H1 (cell line): ENCODE measurements around the gene DHRS3. TPM values are rescaled to one million over a fixed set of nuclear protein-coding genes. Genes with fewer than 3 reads are reported as not detected.
A peak's percentile ranks its signal among the peaks of the same experiment; 100 is the strongest.

ENCODE experiments used
- CTCF ChIA-PET: fragments of 300-600 bp; sonication (Branson Sonifier 250); formaldehyde crosslinking; loops from one replicate; lab custom pipeline; 2021; ENCODE audit not compliant: partially characterized antibody; lab: Charles Lee
- POLR2A ChIA-PET: fragments of 300-600 bp; sonication (Branson Sonifier 250); formaldehyde crosslinking; loops from one replicate; lab custom pipeline; 2021; ENCODE audit warnings: inconsistent platforms; ENCODE audit not compliant: partially characterized antibody; lab: Charles Lee
- DNase-seq, 2 experiments: peaks; one replicate each; pipeline versions ENCODE4 v3.0.0 to v3.0.0-alpha.2; 2010 to 2022; ENCODE audit warnings: low spot score in 2 of 2, low read depth in 1 of 2, mixed read lengths in 1 of 2
- FAIRE-seq: peaks from 2 replicates; lab custom pipeline; 2011; peaks lifted over from hg19 to GRCh38; lab: Jason Lieb, UNC
- H2AFZ ChIP-seq: 2 replicates; pipeline ENCODE4 v1.8.1; 2012; ENCODE audit warnings: low read length, inconsistent platforms
- H2AK5ac ChIP-seq: 2 replicates; pipeline ENCODE4 v1.6.1; 2013; ENCODE audit warnings: low read depth, low read length
- H2BK120ac ChIP-seq: replicated peaks from 2 replicates; pipeline ENCODE3; 2013; ENCODE audit warnings: low read depth, low read length, inconsistent platforms
- H2BK12ac ChIP-seq: 2 replicates; pipeline ENCODE4 v1.6.1; 2013; ENCODE audit warnings: low read depth, low read length
- H2BK15ac ChIP-seq: 2 replicates; pipeline ENCODE4 v1.6.1; 2013; ENCODE audit warnings: low read length
- H2BK20ac ChIP-seq: 2 replicates; pipeline ENCODE4 v1.6.1; 2013; ENCODE audit warnings: low read length
- H2BK5ac ChIP-seq: 2 replicates; pipeline ENCODE4 v1.6.1; 2013; ENCODE audit warnings: low read depth, low read length
- H3K14ac ChIP-seq: 2 replicates; pipeline ENCODE4 v1.6.1; 2013; ENCODE audit warnings: inconsistent platforms; ENCODE audit not compliant: insufficient read length
- H3K18ac ChIP-seq: 2 replicates; pipeline ENCODE4 v1.6.1; 2013; ENCODE audit warnings: low read length; ENCODE audit errors: extremely low read depth
- H3K23ac ChIP-seq: 2 replicates; pipeline ENCODE4 v1.6.1; 2013; ENCODE audit warnings: inconsistent platforms; ENCODE audit not compliant: insufficient read length
- H3K23me2 ChIP-seq: 2 replicates; pipeline ENCODE4 v1.6.1; 2013; ENCODE audit warnings: low read depth, low read length
- H3K27ac ChIP-seq: 2 replicates; pipeline ENCODE4 v1.6.1; 2011; ENCODE audit warnings: low read depth, low read length, inconsistent platforms
- H3K27me3 ChIP-seq, 4 experiments: replicated peaks in 1 of 4; 1 replicate in 1 of 4; 2 replicates in 3 of 4; pipeline versions ENCODE4 v1.6.1 to v1.8.1; 2011 to 2013; ENCODE audit warnings: low read length in 3 of 4, mild to moderate bottlenecking in 3 of 4, inconsistent platforms in 2 of 4, mixed read lengths in 2 of 4, moderate library complexity in 1 of 4; ENCODE audit not compliant: control insufficient read depth in 3 of 4, insufficient read depth in 3 of 4; ENCODE audit errors: extremely low read depth in 1 of 4
- H3K36me3 ChIP-seq, 4 experiments: 2 replicates each; pipeline versions ENCODE4 v1.6.1 to v1.8.1; 2011 to 2013; ENCODE audit warnings: mild to moderate bottlenecking in 4 of 4, low read length in 3 of 4, moderate library complexity in 2 of 4, control low read depth in 1 of 4, inconsistent platforms in 1 of 4; ENCODE audit not compliant: insufficient read depth in 4 of 4, control insufficient read depth in 2 of 4
- H3K4ac ChIP-seq: replicated peaks from 2 replicates; pipeline ENCODE3; 2013; ENCODE audit warnings: low read length, low read depth, mixed read lengths, inconsistent platforms; ENCODE audit not compliant: insufficient read length
- H3K4me1 ChIP-seq, 4 experiments: replicated peaks in 1 of 4; 1 replicate in 1 of 4; 2 replicates in 3 of 4; pipeline versions ENCODE4 v1.6.1 to v1.8.1; 2011 to 2013; ENCODE audit warnings: low read length in 3 of 4, inconsistent platforms in 2 of 4, mixed read lengths in 1 of 4; ENCODE audit not compliant: insufficient read depth in 4 of 4, control insufficient read depth in 3 of 4
- H3K4me2 ChIP-seq, 2 experiments: 2 replicates each; pipeline versions ENCODE4 v1.6.1 to v1.8.1; 2011 to 2013; ENCODE audit warnings: low read depth in 2 of 2, low read length in 2 of 2, control low read depth in 1 of 2, inconsistent platforms in 1 of 2, mild to moderate bottlenecking in 1 of 2; ENCODE audit not compliant: insufficient read depth in 1 of 2
- H3K4me3 ChIP-seq, 4 experiments: fragments of 200-600, 300-600 bp in 1 of 4; sonication (generic), shearing (Covaris generic), sonication (Bioruptor Twin) in 1 of 4; 2 replicates each; pipeline versions ENCODE4 v1.5.1 to v1.8.1; 2011 to 2016; ENCODE audit warnings: low read length in 4 of 4, low read depth in 3 of 4, control low read depth in 2 of 4, inconsistent platforms in 2 of 4, mild to moderate bottlenecking in 2 of 4, mixed read lengths in 1 of 4, moderate library complexity in 1 of 4; ENCODE audit not compliant: insufficient read depth in 2 of 4; ENCODE audit errors: extremely low read depth in 1 of 4
- H3K56ac ChIP-seq: replicated peaks from 2 replicates; pipeline ENCODE3; 2013; ENCODE audit warnings: low read depth, mild to moderate bottlenecking, mixed read lengths, low read length, inconsistent platforms; ENCODE audit not compliant: insufficient read length
- H3K79me1 ChIP-seq: 2 replicates; pipeline ENCODE4 v1.6.1; 2013; ENCODE audit warnings: low read depth, low read length, control low read depth
- H3K79me2 ChIP-seq, 2 experiments: 2 replicates each; pipeline versions ENCODE4 v1.6.1 to v1.8.1; 2012 to 2013; ENCODE audit warnings: low read length in 2 of 2, mild to moderate bottlenecking in 2 of 2, inconsistent platforms in 1 of 2; ENCODE audit not compliant: insufficient read depth in 2 of 2, control insufficient read depth in 1 of 2
- H3K9ac ChIP-seq, 4 experiments: replicated peaks in 1 of 4; 1 replicate in 1 of 4; 2 replicates in 3 of 4; pipeline versions ENCODE4 v1.6.1 to v1.8.1; 2011 to 2013; ENCODE audit warnings: low read depth in 3 of 4, low read length in 3 of 4, control low read depth in 2 of 4, mild to moderate bottlenecking in 2 of 4, moderate library complexity in 2 of 4, inconsistent platforms in 1 of 4; ENCODE audit errors: extremely low read depth in 1 of 4
- H3K9me3 ChIP-seq, 2 experiments: 2 replicates each; pipeline versions ENCODE4 v1.6.1 to v1.8.1; 2012 to 2013; ENCODE audit warnings: mild to moderate bottlenecking in 2 of 2, moderate library complexity in 2 of 2, control low read depth in 1 of 2, inconsistent platforms in 1 of 2, low read depth in 1 of 2, low read length in 1 of 2, mixed read lengths in 1 of 2; ENCODE audit not compliant: insufficient read depth in 2 of 2
- H4K20me1 ChIP-seq, 2 experiments: replicated peaks in 1 of 2; 2 replicates each; pipeline versions ENCODE3 to v1.8.1; 2011 to 2013; ENCODE audit warnings: inconsistent platforms in 2 of 2, low read length in 2 of 2, mild to moderate bottlenecking in 1 of 2; ENCODE audit not compliant: insufficient read depth in 2 of 2, control insufficient read depth in 1 of 2
- H4K5ac ChIP-seq: 2 replicates; pipeline ENCODE4 v1.6.1; 2013; ENCODE audit warnings: low read length, low read depth, mixed read lengths, inconsistent platforms; ENCODE audit not compliant: insufficient read length
- H4K8ac ChIP-seq: 2 replicates; pipeline ENCODE4 v1.8.0; 2013; ENCODE audit warnings: mild to moderate bottlenecking, moderate library complexity, low read length, inconsistent platforms; ENCODE audit not compliant: insufficient read depth; ENCODE audit errors: extremely low read depth
- H4K91ac ChIP-seq: replicated peaks from 2 replicates; pipeline ENCODE3; 2013; ENCODE audit warnings: low read length, mixed read lengths, inconsistent platforms; ENCODE audit not compliant: insufficient read length
- ASH2L ChIP-seq: fragments of 200-600, 300-600 bp; sonication (generic); IDR thresholded peaks from one replicate; pipeline ENCODE4 v1.7.1; 2017; ENCODE audit warnings: low read length
- CBX8 ChIP-seq: fragments of 300-800, 300-1000 bp; sonication (generic); IDR thresholded peaks from 2 replicates; pipeline ENCODE4 v1.7.1; 2016; ENCODE audit warnings: low read depth, low read length, borderline replicate concordance
- CTBP2 ChIP-seq: IDR thresholded peaks from 2 replicates; pipeline ENCODE4 v1.7.0; 2011; ENCODE audit warnings: borderline replicate concordance, mild to moderate bottlenecking, moderate library complexity, mixed read lengths, low read length; ENCODE audit not compliant: insufficient read depth, insufficient read length
- CTCF ChIP-seq, 3 experiments: IDR thresholded peaks; 1 replicate in 2 of 3; 2 replicates in 1 of 3; pipeline versions ENCODE4 v1.5.1 to v1.6.1; 2011; ENCODE audit warnings: low read length in 3 of 3, mild to moderate bottlenecking in 3 of 3, inconsistent platforms in 2 of 3, low read depth in 1 of 3, moderate library complexity in 1 of 3; ENCODE audit not compliant: insufficient read depth in 1 of 3; ENCODE audit errors: control extremely low read depth in 1 of 3
- GABPA ChIP-seq: IDR thresholded peaks from 2 replicates; pipeline ENCODE4 v1.6.1; 2011; ENCODE audit warnings: mild to moderate bottlenecking, low read length, moderate library complexity, borderline replicate concordance; ENCODE audit not compliant: insufficient read depth
- KDM1A ChIP-seq: fragments of 200-600, 300-600 bp; sonication (generic); IDR thresholded peaks from 2 replicates; pipeline ENCODE4 v1.7.1; 2016; ENCODE audit warnings: mild to moderate bottlenecking, low read length, borderline replicate concordance
- POU5F1 ChIP-seq: IDR thresholded peaks from 2 replicates; pipeline ENCODE4 v1.6.1; 2011; ENCODE audit warnings: low read depth, mild to moderate bottlenecking, low read length, moderate library complexity
- SUZ12 ChIP-seq: fragments of 200-600 bp; sonication (generic); IDR thresholded peaks from 2 replicates; pipeline ENCODE4 v1.6.1; 2012; ENCODE audit warnings: mild to moderate bottlenecking, inconsistent platforms, low read length, moderate library complexity, mixed read lengths
- TAF1 ChIP-seq: IDR thresholded peaks from 2 replicates; pipeline ENCODE4 v1.6.1; 2011; ENCODE audit warnings: mild to moderate bottlenecking, low read depth, low read length
- TAF7 ChIP-seq: optimal IDR thresholded peaks from 2 replicates; pipeline ENCODE3; 2011; ENCODE audit warnings: low read depth, mild to moderate bottlenecking, inconsistent platforms, low read length, moderate library complexity, borderline replicate concordance
- YY1 ChIP-seq: IDR thresholded peaks from 2 replicates; pipeline ENCODE4 v1.6.1; 2011; ENCODE audit warnings: low read depth, mild to moderate bottlenecking, low read length
- ZNF274 ChIP-seq: IDR thresholded peaks from 2 replicates; pipeline ENCODE4 v1.7.0; 2012; ENCODE audit warnings: low read length, borderline replicate concordance; ENCODE audit errors: extremely low read depth
- WGBS, 2 experiments: shearing (Covaris generic) in 1 of 2; methylation state at CpG; one replicate each; pipeline versions ENCODE4 v1.1.6 to v1.1.7; 2013 to 2015; ENCODE audit warnings: low lambda C conversion rate in 2 of 2, mixed read lengths in 2 of 2, inconsistent platforms in 1 of 2, low coverage in 1 of 2, missing lambda C conversion rate in 1 of 2; ENCODE audit not compliant: insufficient replicate concordance in 2 of 2, insufficient coverage in 1 of 2, insufficient read length in 1 of 2; ENCODE audit errors: extremely low coverage in 1 of 2, missing lambda C conversion rate in 1 of 2; 5-methylcytosine and 5-hydroxymethylcytosine counted together
- polyA plus RNA-seq, 7 experiments: library from polyadenylated mRNA; depleted of rRNA in 3 of 7; stranded (reverse) in 5 of 7; unstranded in 2 of 7; fragments of >200 nt in 5 of 7; fragments of 200-250 nt in 2 of 7; gene quantifications; 1 replicate in 5 of 7; 2 replicates in 1 of 7; 4 replicates in 1 of 7; pipeline versions ENCODE4 v1.2.1 to v1.2.3, GENCODE V29; 2011 to 2013; ENCODE audit warnings: missing spikeins in 2 of 7, mixed read lengths in 2 of 7
- total RNA-seq: library from RNA; stranded (reverse); fragmentation: NEBNext Ultra II Directional; extraction: Animal tissue kit (Norgen Biotek cat#: 25700); gene quantifications from 2 replicates; pipeline ENCODE4 v1.2.1, GENCODE V29; 2021

The DHRS3 gene
- total and polyA plus RNA-seq, 2 of the 8 experiments (the other 6 are each of a cell fraction or from before 2014, with no cell fraction given), result 32.5 to 36.4 TPM

- FAIRE-seq, result no peak
- Histone ChIP-seq H3K9ac (no peak overlapping the region; a peak in 1 of 7 replicates), H2AFZ (no peak overlapping the region), H4K8ac (no peak overlapping the region; the same call in 1 of the 2 replicates), H3K23ac (no peak overlapping the region), H2BK12ac (no peak overlapping the region), H3K36me3 (peaks cover 0 to 59% (median 14%) of the 10 kb centered on the region in 4 experiments; a peak in 5 of 8 replicates), H2BK120ac (no peak overlapping the region), H3K4me1 (no peaks in the 10 kb centered on the region), H3K56ac (no peak overlapping the region), H3K4me2 (no peak overlapping the region), H4K5ac (no peak overlapping the region), H3K79me1 (no peaks in the 10 kb centered on the region), H3K27ac (no peak overlapping the region), H4K20me1 (no peaks in the 10 kb centered on the region), H2BK5ac (no peak overlapping the region), H3K18ac (no peak overlapping the region), H4K91ac (no peak overlapping the region), H3K27me3 (no peaks in the 10 kb centered on the region), H3K9me3 (no peaks in the 10 kb centered on the region), H3K4ac (no peak overlapping the region), H2AK5ac (no peak overlapping the region), H3K23me2 (no peaks in the 10 kb centered on the region), H3K79me2 (no peaks in the 10 kb centered on the region), H3K4me3 (no peak overlapping the region), H2BK20ac (no peak overlapping the region), H3K14ac (no peak overlapping the region), H2BK15ac (0 out of 2 replicates have a peak overlapping the region, but pooled peaks have one; percentile 10)
- 97% methylated on average over 7 of the region's 7 CpGs; no CpG with 5 or more reads in 1 of the 2 experiments for WGBS, 2 experiments
- ChIA-PET POLR2A (no interaction called here), CTCF (no interaction called here)
- DNase-seq, result no peak
- TF ChIP-seq ASH2L, result no peak
- no peak for TF ChIP-seq ZNF274
- TF ChIP-seq TAF7, result no peak
- TF ChIP-seq SUZ12, result no peak
- no peak for TF ChIP-seq KDM1A
- TF ChIP-seq CTBP2, result no peak
- TF ChIP-seq CTCF (IDR thresholded peaks at IDR 0.05; ENCODE audit: control extremely low read depth in 1 of 3, insufficient read depth in 1 of 3, low read depth in 1 of 3, low read length in 3 of 3), result no peak
- TF ChIP-seq GABPA, result no peak
- TF ChIP-seq POU5F1, result no peak
- no peak for TF ChIP-seq YY1
- TF ChIP-seq TAF1, result no peak
- no peak for TF ChIP-seq CBX8
Observed at GRCh38 chr1:12572522-12572921, 45.5 kb downstream of the DHRS3 start.
